Measurements from ENCODE around the gene VWA7.

GRCh38 chr6:31740397-31741223, 36.5 kb downstream of the VWA7 start:
- TF ChIP-seq MYNN (tag by site-specific recombination; IDR thresholded peaks at IDR 0.05; ENCODE audit: borderline replicate concordance) (no peak), CTCF (tag by site-specific recombination; IDR thresholded peaks at IDR 0.05) (no peak), ZNF26 (tag by site-specific recombination; IDR thresholded peaks at IDR 0.05) (no peak), ZNF292 (tag by site-specific recombination; IDR thresholded peaks at IDR 0.05; ENCODE audit: borderline replicate concordance, low read depth) (no peak), PRDM1 (tag by site-specific recombination; IDR thresholded peaks at IDR 0.05) (no peak)
